PC-9 (cell line): ENCODE data around the gene CITED1.

Source experiments
- CTCF ChIP-seq: fragments of 200-600 bp; sonication (generic); conservative IDR thresholded peaks from 2 replicates; pipeline ENCODE4 v1.6.1; 2017; ENCODE audit warnings: mixed run types, antibody characterized with exemption, mild to moderate bottlenecking, moderate library complexity
- EZH2 ChIP-seq: fragments of 200-600 bp; sonication (generic); IDR thresholded peaks from 2 replicates; pipeline ENCODE4 v1.8.0; 2017; ENCODE audit warnings: antibody characterized with exemption, low read depth

- TF ChIP-seq CTCF (no peak), EZH2 (no peak)
Measured at GRCh38 chrX:72317139-72317538, 11.4 kb upstream of the CITED1 start.
